Left lung (tissue), 10 donors: Measurements from ENCODE around the gene MADD. TPM values are rescaled to one million over a fixed set of nuclear protein-coding genes. Genes with fewer than 3 reads are reported as not detected.

Source experiments
- ATAC-seq: fragments of 200-7000 bp; cut with Tn5 transposase; one replicate; pipeline ENCODE4 v1.9.1; 2020; ENCODE audit warnings: moderate library complexity
- DNase-seq, 4 donors: peaks; one replicate each; pipeline ENCODE4 v3.0.0-alpha.2; 2013 to 2020
- H3K27ac ChIP-seq, 2 donors: fragments of 200-600 bp; sonication (generic) in 1 of 2; one replicate each; pipeline versions ENCODE4 v1.5.0 to v1.8.0; 2020 to 2021
- H3K27me3 ChIP-seq, 2 donors: fragments of 200-600 bp; sonication (generic) in 1 of 2; one replicate each; pipeline versions ENCODE4 v1.5.0 to v1.8.0; 2020 to 2021
- H3K36me3 ChIP-seq, 2 donors: fragments of 200-600 bp; sonication (generic) in 1 of 2; one replicate each; pipeline versions ENCODE4 v1.5.0 to v1.8.0; 2020 to 2021
- H3K4me1 ChIP-seq, 2 donors: fragments of 200-600 bp; one replicate each; pipeline ENCODE4 v1.8.0; 2021
- H3K4me3 ChIP-seq, 2 donors: fragments of 200-600 bp; sonication (generic) in 1 of 2; one replicate each; pipeline versions ENCODE4 v1.5.0 to v1.8.0; 2020 to 2021; ENCODE audit warnings: mild to moderate bottlenecking in 1 of 2
- H3K9me3 ChIP-seq, 2 donors: fragments of 200-600 bp; sonication (generic) in 1 of 2; one replicate each; pipeline versions ENCODE4 v1.5.0 to v1.8.0; 2020 to 2021
- CTCF ChIP-seq, 2 donors: fragments of 200-600 bp; sonication (generic) in 1 of 2; IDR thresholded peaks; one replicate each; pipeline versions ENCODE4 v1.5.0 to v1.8.0; 2021; ENCODE audit warnings: antibody characterized with exemption in 2 of 2
- intact Hi-C, 2 donors: fragments of 100-400 bp; cut with DNase I; formaldehyde crosslinking; loops; one replicate each; pipeline versions ENCODE4 v1.11.2 to v1.14.2; 2022
- polyA plus RNA-seq, 6 donors: library from polyadenylated mRNA; unstranded; fragments of 120-200 nt; gene quantifications; one replicate each; pipeline ENCODE4 v1.2.1, GENCODE V29; 2013; ENCODE audit not compliant: insufficient read length in 6 of 6
- total RNA-seq, 2 donors: library from RNA; stranded (reverse); fragmentation: NEBNext Ultra II Directional; extraction: Animal tissue kit (Norgen Biotek cat#: 25700); gene quantifications; one replicate each; pipeline ENCODE4 v1.2.1, GENCODE V29; 2021
- donor health status: DM: no; HTN: yes; CAD: no.
- donor health status: DM: no; HTN: no; CAD: no.

The MADD gene
- total and polyA plus RNA-seq, 8 donors: 33.0 to 53.8 (median 51.9) TPM

GRCh38 chr11:47359586-47359985, 89.7 kb downstream of the MADD start:
- Histone ChIP-seq H3K27me3 (no peaks in the 10 kb centered on the region), H3K4me3 (peak overlapping the region in 1 of 2 donors; percentile 4), H3K36me3 (peaks cover 0 to 54% of the 10 kb centered on the region in 2 donors), H3K9me3 (no peaks in the 10 kb centered on the region), H3K4me1 (peaks cover 0 to 64% of the 10 kb centered on the region in 2 donors), H3K27ac (peak overlapping the region in 1 of 2 donors; percentile 43)
- DNase-seq (peak in 1 of 4 donors; percentile 89), ATAC-seq (no peak)
- intact Hi-C loops: no loop called here
- TF ChIP-seq CTCF (IDR thresholded peaks at IDR 0.05): no peak

GRCh38 chr11:47360341-47360740, 90.4 kb downstream of the MADD start:
- Histone ChIP-seq H3K4me1 (peaks cover 0 to 66% of the 10 kb centered on the region in 2 donors), H3K27ac (peak overlapping the region in 1 of 2 donors; percentile 43), H3K36me3 (peaks cover 0 to 48% of the 10 kb centered on the region in 2 donors), H3K9me3 (no peaks in the 10 kb centered on the region), H3K27me3 (no peaks in the 10 kb centered on the region), H3K4me3 (no peak overlapping the region)
- no peak for TF ChIP-seq CTCF (IDR thresholded peaks at IDR 0.05)
- intact Hi-C loops: no loop called here
- no peak for DNase-seq
- no peak for ATAC-seq

GRCh38 chr11:47361419-47361818, 91.5 kb downstream of the MADD start:
- ATAC-seq (no peak), DNase-seq (no peak)
- Histone ChIP-seq H3K9me3 (no peaks in the 10 kb centered on the region), H3K27me3 (no peaks in the 10 kb centered on the region), H3K36me3 (peaks cover 0 to 50% of the 10 kb centered on the region in 2 donors), H3K4me1 (peaks cover 0 to 75% of the 10 kb centered on the region in 2 donors), H3K27ac (peak overlapping the region in 1 of 2 donors; percentile 38), H3K4me3 (no peak overlapping the region)
- intact Hi-C loops: no loop called here
- no peak for TF ChIP-seq CTCF (IDR thresholded peaks at IDR 0.05)

- H3K4me3 ChIP-seq: no peak overlapping the region
- no peaks in the 10 kb centered on the region for H3K9me3 ChIP-seq
- H3K27ac ChIP-seq: no peak overlapping the region
- H3K4me1 ChIP-seq: peaks cover 4 to 84% of the 10 kb centered on the region in 2 donors
- ATAC-seq: no peak
- TF ChIP-seq CTCF (IDR thresholded peaks at IDR 0.05): no peak
- DNase-seq: no peak
- H3K36me3 ChIP-seq: peaks cover 0 to 62% of the 10 kb centered on the region in 2 donors
- intact Hi-C loops: no loop called here
- no peaks in the 10 kb centered on the region for H3K27me3 ChIP-seq
Measured at GRCh38 chr11:47366020-47366490, 96.1 kb downstream of the MADD start.

- intact Hi-C loops: loop anchor here in 1 of 2 donors (5.0 to 10.0 kb wide), 2 partner anchors 38 to 85 kb away; partner anchors contain the start of gene SLC39A13
- ATAC-seq: no peak
- TF ChIP-seq CTCF (IDR thresholded peaks at IDR 0.05): no peak
Measured at GRCh38 chr11:47369676-47370075, 99.7 kb downstream of the MADD start.

More at GRCh38 chr11:47369676-47370075, 99.7 kb downstream of the MADD start:
- Histone ChIP-seq H3K36me3 (peaks cover 0 to 92% of the 10 kb centered on the region in 2 donors), H3K9me3 (no peaks in the 10 kb centered on the region), H3K4me1 (peaks cover 4 to 78% of the 10 kb centered on the region in 2 donors), H3K4me3 (no peak overlapping the region), H3K27ac (no peak overlapping the region), H3K27me3 (no peaks in the 10 kb centered on the region)
- no peak for DNase-seq
